Gastrocnemius medialis (tissue), 4 donors: ENCODE data around the gene PLEKHN1. TPM values are rescaled to one million over a fixed set of nuclear protein-coding genes. Genes with fewer than 3 reads are reported as not detected.

Experiments
- ATAC-seq, 2 donors: fragments of 150-250 bp; one replicate each; pipeline ENCODE4 v1.9.1; 2016
- DNase-seq, 2 donors: peaks; one replicate each; pipeline ENCODE4 v3.0.0-alpha.2; 2019
- H3K27ac ChIP-seq, 4 donors: fragments of 200-600 bp; sonication (generic); 1 replicate in 1 of 4; 2 replicates in 3 of 4; pipeline ENCODE4 v1.5.1; 2016 to 2018; ENCODE audit warnings: mild to moderate bottlenecking in 2 of 4, moderate library complexity in 1 of 4
- H3K27me3 ChIP-seq, 3 donors: fragments of 200-600 bp; sonication (generic) in 2 of 3; 1 replicate in 1 of 3; 2 replicates in 2 of 3; pipeline versions ENCODE4 v1.5.1 to v1.6.0; 2016 to 2019; ENCODE audit warnings: mild to moderate bottlenecking in 1 of 3, moderate library complexity in 1 of 3
- H3K36me3 ChIP-seq, 2 donors: fragments of 200-600 bp; sonication (generic) in 1 of 2; one replicate each; pipeline ENCODE4 v1.5.1; 2017 to 2018
- H3K4me1 ChIP-seq, 2 donors: fragments of 200-600 bp; sonication (generic) in 1 of 2; one replicate each; pipeline ENCODE4 v1.5.1; 2016 to 2017; ENCODE audit warnings: mild to moderate bottlenecking in 2 of 2
- H3K4me3 ChIP-seq, 4 donors: fragments of 200-600 bp; sonication (generic) in 3 of 4; 1 replicate in 1 of 4; 2 replicates in 3 of 4; pipeline ENCODE4 v1.5.1; 2016 to 2019; ENCODE audit warnings: mild to moderate bottlenecking in 2 of 4
- H3K9me3 ChIP-seq, 3 donors: fragments of 200-600 bp; sonication (generic) in 2 of 3; 1 replicate in 1 of 3; 2 replicates in 2 of 3; pipeline ENCODE4 v1.5.1; 2016 to 2019
- CTCF ChIP-seq, 5 experiments: fragments of 450-650 bp in 3 of 5; fragments of 200-600 bp in 2 of 5; sonication (generic) in 2 of 5; IDR thresholded peaks in 4 of 5; conservative IDR thresholded peaks in 1 of 5; 1 replicate in 4 of 5; 2 replicates in 1 of 5; pipeline ENCODE4 v1.5.1; 2016 to 2019; ENCODE audit warnings: antibody characterized with exemption in 5 of 5, mild to moderate bottlenecking in 3 of 5, moderate library complexity in 3 of 5
- POLR2A ChIP-seq, 2 donors: fragments of 450-650 bp; IDR thresholded peaks; one replicate each; pipeline ENCODE4 v1.6.1; 2017; ENCODE audit warnings: antibody characterized with exemption in 2 of 2, mild to moderate bottlenecking in 2 of 2, moderate library complexity in 2 of 2
- in situ Hi-C, 4 donors: fragments of 200-750 bp; cut with MboI; loops; one replicate each; pipeline versions ENCODE4 v1.15.0 to v1.8.0; 2017; ENCODE audit warnings: low sequenced_read_pairs in 4 of 4
- intact Hi-C: fragments of 100-400 bp; cut with DNase I; formaldehyde crosslinking; loops from one replicate; pipeline ENCODE4 v1.15.1; 2023; ENCODE audit warnings: low total_unique reads
- total RNA-seq, 4 donors: library from RNA; depleted of rRNA; stranded (reverse); fragments of >200 nt; gene quantifications; one replicate each; pipeline versions ENCODE4 v1.1.0 to v1.2.3, GENCODE V29; 2016

PLEKHN1 gene
- total RNA-seq, 4 donors from 2014 or later: 0.23 TPM; not detected in 3

GRCh38 chr1:950268-950667, 16.0 kb upstream of the PLEKHN1 start:
- ATAC-seq: no peak
- intact Hi-C loops (loop anchor here (10.0 kb wide), 1 partner anchor 365 kb away; no protein-coding TSS in a partner anchor), in situ Hi-C loops (no loop called here)
- DNase-seq: no peak
- Histone ChIP-seq H3K36me3 (peaks cover 0 to 96% of the 10 kb centered on the region in 2 donors), H3K27me3 (no peaks in the 10 kb centered on the region), H3K9me3 (no peaks in the 10 kb centered on the region), H3K27ac (no peak overlapping the region), H3K4me3 (no peak overlapping the region), H3K4me1 (no peaks in the 10 kb centered on the region)
- no peak for TF ChIP-seq POLR2A (IDR thresholded peaks at IDR 0.05)
- TF ChIP-seq CTCF (IDR thresholded peaks at IDR 0.05 in 4 of 5, conservative IDR thresholded peaks at IDR 0.05 in 1 of 5): no peak

- intact Hi-C loops: loop anchor here (10.0 kb wide), 1 partner anchor 364 kb away; no protein-coding TSS in a partner anchor
- Histone ChIP-seq H3K36me3 (peaks cover 0 to 96% of the 10 kb centered on the region in 2 donors), H3K27ac (no peak overlapping the region), H3K4me3 (no peak overlapping the region), H3K9me3 (no peaks in the 10 kb centered on the region), H3K4me1 (no peaks in the 10 kb centered on the region), H3K27me3 (no peaks in the 10 kb centered on the region)
- ATAC-seq (no peak), DNase-seq (no peak)
- in situ Hi-C loops: no loop called here
- TF ChIP-seq CTCF (IDR thresholded peaks at IDR 0.05 in 4 of 5, conservative IDR thresholded peaks at IDR 0.05 in 1 of 5): no peak
- no peak for TF ChIP-seq POLR2A (IDR thresholded peaks at IDR 0.05)
Measured at GRCh38 chr1:950881-951280, 15.4 kb upstream of the PLEKHN1 start.

GRCh38 chr1:951364-951763, 14.9 kb upstream of the PLEKHN1 start:
- Histone ChIP-seq H3K4me1 (no peaks in the 10 kb centered on the region), H3K27ac (no peak overlapping the region), H3K9me3 (no peaks in the 10 kb centered on the region), H3K4me3 (no peak overlapping the region), H3K36me3 (peaks cover 0 to 96% of the 10 kb centered on the region in 2 donors), H3K27me3 (no peaks in the 10 kb centered on the region)
- TF ChIP-seq POLR2A (IDR thresholded peaks at IDR 0.05) (no peak), CTCF (IDR thresholded peaks at IDR 0.05 in 4 of 5, conservative IDR thresholded peaks at IDR 0.05 in 1 of 5) (no peak)
- DNase-seq (no peak), ATAC-seq (no peak)
- intact Hi-C loops (loop anchor here (10.0 kb wide), 1 partner anchor 363 kb away; no protein-coding TSS in a partner anchor), in situ Hi-C loops (no loop called here)

GRCh38 chr1:952201-952600, 14.1 kb upstream of the PLEKHN1 start:
- intact Hi-C loops: loop anchor here (10.0 kb wide), 1 partner anchor 363 kb away; no protein-coding TSS in a partner anchor

More at GRCh38 chr1:952201-952600, 14.1 kb upstream of the PLEKHN1 start:
- no peak for ATAC-seq
- in situ Hi-C loops: no loop called here
- Histone ChIP-seq H3K36me3 (peaks cover 0 to 95% of the 10 kb centered on the region in 2 donors), H3K27me3 (no peaks in the 10 kb centered on the region), H3K4me1 (peaks cover 0 to under 1% of the 10 kb centered on the region in 2 donors), H3K4me3 (no peak overlapping the region), H3K27ac (no peak overlapping the region), H3K9me3 (no peaks in the 10 kb centered on the region)
- TF ChIP-seq CTCF (IDR thresholded peaks at IDR 0.05 in 4 of 5, conservative IDR thresholded peaks at IDR 0.05 in 1 of 5): no peak
- TF ChIP-seq POLR2A (IDR thresholded peaks at IDR 0.05): no peak
- no peak for DNase-seq
